ENCODE data around the gene ITGB2.
A peak's percentile ranks its signal among the peaks of the same experiment; 100 is the strongest.
"Not testable (repeated sequence)": the region's sequence is repeated elsewhere in the genome, so short reads cannot be mapped to it uniquely, and the experiment has no call there.

The ITGB2 gene

GRCh38 chr21:44880405-44881197, 40.1 kb downstream of the ITGB2 start:
- DNase-seq = no peak

- not testable (repeated sequence) for DNase-seq
Observed at GRCh38 chr21:44879238-44879637, 41.5 kb downstream of the ITGB2 start.

- DNase-seq = no peak
Observed at GRCh38 chr21:44878053-44878982, 42.4 kb downstream of the ITGB2 start.

- no peak for DNase-seq
Observed at GRCh38 chr21:44876849-44877575, 43.7 kb downstream of the ITGB2 start.

- DNase-seq = peak; percentile 60
Observed at GRCh38 chr21:44875316-44875700, 45.4 kb downstream of the ITGB2 start.

- peak; percentile 75 for DNase-seq
Observed at GRCh38 chr21:44874497-44875315, 46.0 kb downstream of the ITGB2 start.

- DNase-seq = no peak
Observed at GRCh38 chr21:44874240-44874496, 46.5 kb downstream of the ITGB2 start.

- DNase-seq = peak; percentile 100
Observed at GRCh38 chr21:44873356-44874239, 47.1 kb downstream of the ITGB2 start, which contains the start of gene PTTG1IP. PTTG1IP (minus strand) TSS chr21:44873690; CDS start chr21:44873616, 74 bp downstream.

- DNase-seq = peak; percentile 73
Observed at GRCh38 chr21:44872649-44873355, 47.9 kb downstream of the ITGB2 start.

- DNase-seq = no peak
Observed at GRCh38 chr21:44872323-44872648, 48.4 kb downstream of the ITGB2 start.

GRCh38 chr21:44871576-44872269, 49.0 kb downstream of the ITGB2 start:
- peak; percentile 44 for DNase-seq

- DNase-seq = peak; percentile 28
Observed at GRCh38 chr21:44870748-44871495, 49.8 kb downstream of the ITGB2 start.

GRCh38 chr21:44869781-44870747, 50.6 kb downstream of the ITGB2 start:
- DNase-seq = no peak

GRCh38 chr21:44868707-44869106, 52.0 kb downstream of the ITGB2 start:
- DNase-seq = no peak

GRCh38 chr21:44867999-44868700, 52.5 kb downstream of the ITGB2 start:
- no peak for DNase-seq

GRCh38 chr21:44867464-44867863, 53.2 kb downstream of the ITGB2 start:
- DNase-seq = peak; percentile 56

GRCh38 chr21:44866780-44867179, 53.9 kb downstream of the ITGB2 start:
- DNase-seq = peak; percentile 96
